COR-L47 (cell line): ENCODE data around the gene RHEB.

Source experiments
- DNase-seq: peaks from one replicate; lab custom pipeline; 2025; lab: John Stamatoyannopoulos, UW

The RHEB gene

GRCh38 chr7:151470711-151471110, 49.0 kb downstream of the RHEB start:
- no peak for DNase-seq

- no peak for DNase-seq
Observed at GRCh38 chr7:151469281-151469680, 50.4 kb downstream of the RHEB start.

- no peak for DNase-seq
Observed at GRCh38 chr7:151468217-151469018, 51.3 kb downstream of the RHEB start.

GRCh38 chr7:151465169-151465568, 54.5 kb downstream of the RHEB start:
- no peak for DNase-seq

GRCh38 chr7:151462306-151462779, 57.4 kb downstream of the RHEB start:
- DNase-seq, result no peak

- no peak for DNase-seq
Observed at GRCh38 chr7:151461942-151462230, 57.8 kb downstream of the RHEB start.

- DNase-seq, result no peak
Observed at GRCh38 chr7:151461096-151461941, 58.4 kb downstream of the RHEB start.

- DNase-seq, result no peak
Observed at GRCh38 chr7:151460474-151460855, 59.2 kb downstream of the RHEB start.

- no peak for DNase-seq
Observed at GRCh38 chr7:151459726-151460473, 59.8 kb downstream of the RHEB start.

- DNase-seq, result no peak
Observed at GRCh38 chr7:151457534-151457933, 62.2 kb downstream of the RHEB start.

GRCh38 chr7:151456782-151457181, 62.9 kb downstream of the RHEB start:
- no peak for DNase-seq

- DNase-seq, result no peak
Observed at GRCh38 chr7:151456276-151456675, 63.4 kb downstream of the RHEB start.

- no peak for DNase-seq
Observed at GRCh38 chr7:151455690-151456089, 64.0 kb downstream of the RHEB start.

GRCh38 chr7:151454932-151455530, 64.7 kb downstream of the RHEB start:
- DNase-seq, result no peak

- DNase-seq, result no peak
Observed at GRCh38 chr7:151454305-151454704, 65.4 kb downstream of the RHEB start.

GRCh38 chr7:151453326-151453791, 66.3 kb downstream of the RHEB start:
- DNase-seq, result no peak

GRCh38 chr7:151452680-151453325, 66.9 kb downstream of the RHEB start:
- no peak for DNase-seq

GRCh38 chr7:151451626-151452571, 67.8 kb downstream of the RHEB start:
- no peak for DNase-seq

GRCh38 chr7:151451156-151451555, 68.5 kb downstream of the RHEB start:
- DNase-seq, result no peak

GRCh38 chr7:151449990-151450389, 69.7 kb downstream of the RHEB start:
- DNase-seq, result no peak
